PC-9 (cell line): ENCODE data around the gene ADAMTS2.

Experiments
- CTCF ChIP-seq: fragments of 200-600 bp; sonication (generic); conservative IDR thresholded peaks from 2 replicates; pipeline ENCODE4 v1.6.1; 2017; ENCODE audit warnings: mixed run types, antibody characterized with exemption, mild to moderate bottlenecking, moderate library complexity
- EZH2 ChIP-seq: fragments of 200-600 bp; sonication (generic); IDR thresholded peaks from 2 replicates; pipeline ENCODE4 v1.8.0; 2017; ENCODE audit warnings: antibody characterized with exemption, low read depth

GRCh38 chr5:179308563-179309382, 36.5 kb downstream of the ADAMTS2 start:
- TF ChIP-seq CTCF (no peak), EZH2 (no peak)
